ENCODE measurements around the gene C12orf43. TPM values are rescaled to one million over a fixed set of nuclear protein-coding genes. Genes with fewer than 3 reads are reported as not detected.

C12orf43 gene
- total RNA-seq, 1 experiment from 2014 or later = 25.7 TPM

GRCh38 chr12:120991965-120992364 is 24.3 kb downstream of the C12orf43 start:
- H2AFZ ChIP-seq (ENCODE audit: low read length) = no peak overlapping the region
- no peak overlapping the region for H2BK12ac ChIP-seq (ENCODE audit: insufficient read length, low read depth, low read length)
- H3K79me1 ChIP-seq (ENCODE audit: insufficient read depth, low read depth, low read length, poor library complexity, severe bottlenecking) = no peaks in the 10 kb centered on the region
- H2BK120ac ChIP-seq (ENCODE audit: low read depth, low read length, poor library complexity, severe bottlenecking) = no peak overlapping the region
- Mint-ChIP-seq H3K4me3 (no peak overlapping the region), H3K36me3 (ENCODE audit: insufficient read depth in 1 of 3, low read depth in 3 of 3) (no peaks in the 10 kb centered on the region), H3K9me3 (peaks cover 0 to 6% of the 10 kb centered on the region in 2 experiments; a peak in 2 of 5 replicates), H3K27ac (no peak overlapping the region), H3K4me1 (no peaks in the 10 kb centered on the region), H3K27me3 (ENCODE audit: low read depth) (peaks cover 12% of the 10 kb centered on the region)
- H3K4me2 ChIP-seq (ENCODE audit: insufficient read depth, insufficient read length, low read length) = no peak overlapping the region
- H3K23ac ChIP-seq (ENCODE audit: insufficient read length, low read depth, low read length) = no peak overlapping the region
- no peak overlapping the region for H3K9ac ChIP-seq (ENCODE audit: extremely low read depth, insufficient read length, low read length)
- H3K27ac ChIP-seq (ENCODE audit: insufficient read length, low read depth, low read length) = no peak overlapping the region
- no peak overlapping the region for H2BK20ac ChIP-seq (ENCODE audit: low read depth, low read length, poor library complexity, severe bottlenecking)
- no peak overlapping the region for H3K56ac ChIP-seq (ENCODE audit: insufficient read length, low read depth, low read length)
- no peaks in the 10 kb centered on the region for H3K4me1 ChIP-seq (ENCODE audit: insufficient read depth, low read length)
- no peak overlapping the region for H3T11ph ChIP-seq (ENCODE audit: low read length)
- no peaks in the 10 kb centered on the region for H4K20me1 ChIP-seq (ENCODE audit: control insufficient read depth, insufficient read depth, insufficient read length)
- no peak overlapping the region for H4K5ac ChIP-seq (ENCODE audit: insufficient read length, low read depth, low read length)
- H2BK15ac ChIP-seq (ENCODE audit: low read depth, low read length) = no peak overlapping the region
- no peaks in the 10 kb centered on the region for H3K27me3 ChIP-seq (ENCODE audit: insufficient read depth, low read length)
- no peak overlapping the region for H3K14ac ChIP-seq (ENCODE audit: insufficient read depth, low read length)
- H3K23me2 ChIP-seq (ENCODE audit: insufficient read length, low read depth, low read length, poor library complexity, severe bottlenecking) = no peaks in the 10 kb centered on the region
- no peaks in the 10 kb centered on the region for H3K79me2 ChIP-seq (ENCODE audit: insufficient read depth, low read length)
- no peak for DNase-seq
- no peak overlapping the region for H3K18ac ChIP-seq (ENCODE audit: insufficient read length, low read depth, low read length)
- H2AK5ac ChIP-seq (ENCODE audit: insufficient read length, low read length) = no peak overlapping the region
- no peak for TF ChIP-seq CTCF (conservative IDR thresholded peaks at IDR 0.05)
- H3K4ac ChIP-seq (ENCODE audit: low read depth, low read length) = no peak overlapping the region
- no peaks in the 10 kb centered on the region for H3K9me3 ChIP-seq (ENCODE audit: control insufficient read depth, low read depth, low read length)
- H4K91ac ChIP-seq (ENCODE audit: insufficient read length, low read depth, low read length) = no peak overlapping the region
- no peak overlapping the region for H2BK5ac ChIP-seq (ENCODE audit: insufficient read length, low read length)
- H4K8ac ChIP-seq (replicated peaks; ENCODE audit: insufficient read length, low read depth, low read length) = no peak overlapping the region
